ENCODE results near the gene TBX21.
A peak's percentile ranks its signal among the peaks of the same experiment; 100 is the strongest.

TBX21 gene

GRCh38 chr17:47705536-47706530 lies 27.2 kb upstream of the TBX21 start:
- Histone ChIP-seq H3K4me1 (ENCODE audit: control insufficient read depth, low read depth, low read length) (peaks cover 20% of the 10 kb centered on the region), H3K9ac (ENCODE audit: low read length) (peak overlapping the region; percentile 12), H3K27me3 (ENCODE audit: insufficient read depth, low read length, poor library complexity) (no peaks in the 10 kb centered on the region), H3K79me1 (ENCODE audit: low read length) (no peaks in the 10 kb centered on the region), H3K27ac (ENCODE audit: low read depth, low read length) (no peak overlapping the region), H4K8ac (ENCODE audit: low read depth, low read length) (no peak overlapping the region), H3K4me3 (ENCODE audit: low read length) (no peak overlapping the region), H4K5ac (ENCODE audit: low read length) (no peak overlapping the region), H2BK120ac (ENCODE audit: low read depth, low read length) (no peak overlapping the region), H3K56ac (ENCODE audit: low read length) (peak overlapping the region; percentile 51), H2BK5ac (ENCODE audit: low read length) (peak overlapping the region; percentile 40), H3K36me3 (ENCODE audit: control insufficient read depth, insufficient read depth, low read length) (no peaks in the 10 kb centered on the region), H3K18ac (ENCODE audit: low read length) (no peak overlapping the region), H2AK5ac (ENCODE audit: low read length) (peak overlapping the region; percentile 46), H2BK15ac (replicated peaks; ENCODE audit: low read depth) (no peak overlapping the region), H3K4me2 (ENCODE audit: low read length) (no peak overlapping the region), H3K79me2 (ENCODE audit: control insufficient read depth, insufficient read depth, low read length) (no peaks in the 10 kb centered on the region), H3K4ac (ENCODE audit: low read depth, low read length) (no peak overlapping the region), H3K23ac (ENCODE audit: low read length) (peak overlapping the region; percentile 51)
- DNase-seq: no peak
- WGBS (ENCODE audit: extremely low coverage, insufficient coverage, low lambda C conversion rate): no CpG with 5 or more reads among the region's 12 CpGs

GRCh38 chr17:47707056-47707804 lies 25.8 kb upstream of the TBX21 start:
- Histone ChIP-seq H2BK120ac (ENCODE audit: low read depth, low read length) (no peak overlapping the region), H4K5ac (ENCODE audit: low read length) (no peak overlapping the region), H3K79me1 (ENCODE audit: low read length) (no peaks in the 10 kb centered on the region), H3K27me3 (ENCODE audit: insufficient read depth, low read length, poor library complexity) (no peaks in the 10 kb centered on the region), H3K79me2 (ENCODE audit: control insufficient read depth, insufficient read depth, low read length) (no peaks in the 10 kb centered on the region), H2BK5ac (ENCODE audit: low read length) (no peak overlapping the region), H3K36me3 (ENCODE audit: control insufficient read depth, insufficient read depth, low read length) (no peaks in the 10 kb centered on the region), H3K9ac (ENCODE audit: low read length) (no peak overlapping the region), H4K8ac (ENCODE audit: low read depth, low read length) (no peak overlapping the region), H3K4me2 (ENCODE audit: low read length) (no peak overlapping the region), H2AK5ac (ENCODE audit: low read length) (no peak overlapping the region), H3K56ac (ENCODE audit: low read length) (no peak overlapping the region), H3K4ac (ENCODE audit: low read depth, low read length) (no peak overlapping the region), H3K27ac (ENCODE audit: low read depth, low read length) (no peak overlapping the region), H3K23ac (ENCODE audit: low read length) (no peak overlapping the region), H3K4me1 (ENCODE audit: control insufficient read depth, low read depth, low read length) (peaks cover 20% of the 10 kb centered on the region), H2BK15ac (replicated peaks; ENCODE audit: low read depth) (no peak overlapping the region), H3K18ac (ENCODE audit: low read length) (no peak overlapping the region), H3K4me3 (ENCODE audit: low read length) (no peak overlapping the region)
- no CpG with 5 or more reads among the region's 4 CpGs for WGBS (ENCODE audit: extremely low coverage, insufficient coverage, low lambda C conversion rate)
- DNase-seq: no peak

GRCh38 chr17:47707884-47708283 lies 25.2 kb upstream of the TBX21 start:
- Histone ChIP-seq H3K27me3 (ENCODE audit: insufficient read depth, low read length, poor library complexity) (no peaks in the 10 kb centered on the region), H3K4ac (ENCODE audit: low read depth, low read length) (no peak overlapping the region), H3K9ac (ENCODE audit: low read length) (no peak overlapping the region), H3K4me2 (ENCODE audit: low read length) (no peak overlapping the region), H2BK15ac (replicated peaks; ENCODE audit: low read depth) (no peak overlapping the region), H2AK5ac (ENCODE audit: low read length) (no peak overlapping the region), H4K8ac (ENCODE audit: low read depth, low read length) (no peak overlapping the region), H3K79me1 (ENCODE audit: low read length) (no peaks in the 10 kb centered on the region), H3K79me2 (ENCODE audit: control insufficient read depth, insufficient read depth, low read length) (no peaks in the 10 kb centered on the region), H2BK120ac (ENCODE audit: low read depth, low read length) (no peak overlapping the region), H3K36me3 (ENCODE audit: control insufficient read depth, insufficient read depth, low read length) (no peaks in the 10 kb centered on the region), H3K4me3 (ENCODE audit: low read length) (no peak overlapping the region), H3K4me1 (ENCODE audit: control insufficient read depth, low read depth, low read length) (peaks cover 20% of the 10 kb centered on the region), H3K56ac (ENCODE audit: low read length) (no peak overlapping the region), H3K23ac (ENCODE audit: low read length) (no peak overlapping the region), H2BK5ac (ENCODE audit: low read length) (no peak overlapping the region), H4K5ac (ENCODE audit: low read length) (no peak overlapping the region), H3K18ac (ENCODE audit: low read length) (no peak overlapping the region), H3K27ac (ENCODE audit: low read depth, low read length) (no peak overlapping the region)
- WGBS (ENCODE audit: extremely low coverage, insufficient coverage, low lambda C conversion rate): no CpG with 5 or more reads among the region's 3 CpGs
- no peak for DNase-seq

- no peak overlapping the region for H2BK15ac ChIP-seq (replicated peaks; ENCODE audit: low read depth)
- no peaks in the 10 kb centered on the region for H3K36me3 ChIP-seq (ENCODE audit: control insufficient read depth, insufficient read depth, low read length)
- no peak overlapping the region for H2BK120ac ChIP-seq (ENCODE audit: low read depth, low read length)
- no peaks in the 10 kb centered on the region for H3K79me2 ChIP-seq (ENCODE audit: control insufficient read depth, insufficient read depth, low read length)
- no peak for DNase-seq
- H3K27ac ChIP-seq (ENCODE audit: low read depth, low read length): no peak overlapping the region
- no peak overlapping the region for H4K5ac ChIP-seq (ENCODE audit: low read length)
- H3K4me3 ChIP-seq (ENCODE audit: low read length): no peak overlapping the region
- no peak overlapping the region for H4K8ac ChIP-seq (ENCODE audit: low read depth, low read length)
- H2BK5ac ChIP-seq (ENCODE audit: low read length): no peak overlapping the region
- H3K4ac ChIP-seq (ENCODE audit: low read depth, low read length): no peak overlapping the region
- no peak overlapping the region for H3K23ac ChIP-seq (ENCODE audit: low read length)
- H3K27me3 ChIP-seq (ENCODE audit: insufficient read depth, low read length, poor library complexity): no peaks in the 10 kb centered on the region
- H2AK5ac ChIP-seq (ENCODE audit: low read length): no peak overlapping the region
- peaks cover 20% of the 10 kb centered on the region for H3K4me1 ChIP-seq (ENCODE audit: control insufficient read depth, low read depth, low read length)
- WGBS (ENCODE audit: extremely low coverage, insufficient coverage, low lambda C conversion rate): no CpG with 5 or more reads among the region's 31 CpGs
- peak overlapping the region; percentile 42 for H3K56ac ChIP-seq (ENCODE audit: low read length)
- H3K4me2 ChIP-seq (ENCODE audit: low read length): no peak overlapping the region
- no peak overlapping the region for H3K9ac ChIP-seq (ENCODE audit: low read length)
- no peaks in the 10 kb centered on the region for H3K79me1 ChIP-seq (ENCODE audit: low read length)
- H3K18ac ChIP-seq (ENCODE audit: low read length): no peak overlapping the region
Observed at GRCh38 chr17:47708312-47708863, 24.6 kb upstream of the TBX21 start.

- Histone ChIP-seq H3K23ac (ENCODE audit: low read length) (no peak overlapping the region), H3K4ac (ENCODE audit: low read depth, low read length) (no peak overlapping the region), H3K36me3 (ENCODE audit: control insufficient read depth, insufficient read depth, low read length) (no peaks in the 10 kb centered on the region), H3K79me1 (ENCODE audit: low read length) (no peaks in the 10 kb centered on the region), H3K79me2 (ENCODE audit: control insufficient read depth, insufficient read depth, low read length) (no peaks in the 10 kb centered on the region), H3K27ac (ENCODE audit: low read depth, low read length) (no peak overlapping the region), H2AK5ac (ENCODE audit: low read length) (no peak overlapping the region), H3K18ac (ENCODE audit: low read length) (no peak overlapping the region), H4K5ac (ENCODE audit: low read length) (no peak overlapping the region), H2BK5ac (ENCODE audit: low read length) (no peak overlapping the region), H3K4me2 (ENCODE audit: low read length) (no peak overlapping the region), H3K56ac (ENCODE audit: low read length) (peak overlapping the region; percentile 64), H3K4me3 (ENCODE audit: low read length) (no peak overlapping the region), H3K9ac (ENCODE audit: low read length) (no peak overlapping the region), H2BK15ac (replicated peaks; ENCODE audit: low read depth) (no peak overlapping the region), H4K8ac (ENCODE audit: low read depth, low read length) (no peak overlapping the region), H3K27me3 (ENCODE audit: insufficient read depth, low read length, poor library complexity) (no peaks in the 10 kb centered on the region), H2BK120ac (ENCODE audit: low read depth, low read length) (no peak overlapping the region), H3K4me1 (ENCODE audit: control insufficient read depth, low read depth, low read length) (peaks cover 20% of the 10 kb centered on the region)
- WGBS (ENCODE audit: extremely low coverage, insufficient coverage, low lambda C conversion rate): no CpG with 5 or more reads among the region's 89 CpGs
- no peak for DNase-seq
Observed at GRCh38 chr17:47708864-47709541, 24.0 kb upstream of the TBX21 start.

Data from mesendoderm (in vitro differentiated cells).